ENCODE results near the gene CYP27B1. TPM values are rescaled to one million over a fixed set of nuclear protein-coding genes. Genes with fewer than 3 reads are reported as not detected.

CYP27B1 gene
- total and polyA plus RNA-seq, 9 of the 15 experiments (the other 6 are each of a cell fraction or from before 2014, with no cell fraction given), result 0.18 to 4.2 (median 1.8) TPM

DNA sequence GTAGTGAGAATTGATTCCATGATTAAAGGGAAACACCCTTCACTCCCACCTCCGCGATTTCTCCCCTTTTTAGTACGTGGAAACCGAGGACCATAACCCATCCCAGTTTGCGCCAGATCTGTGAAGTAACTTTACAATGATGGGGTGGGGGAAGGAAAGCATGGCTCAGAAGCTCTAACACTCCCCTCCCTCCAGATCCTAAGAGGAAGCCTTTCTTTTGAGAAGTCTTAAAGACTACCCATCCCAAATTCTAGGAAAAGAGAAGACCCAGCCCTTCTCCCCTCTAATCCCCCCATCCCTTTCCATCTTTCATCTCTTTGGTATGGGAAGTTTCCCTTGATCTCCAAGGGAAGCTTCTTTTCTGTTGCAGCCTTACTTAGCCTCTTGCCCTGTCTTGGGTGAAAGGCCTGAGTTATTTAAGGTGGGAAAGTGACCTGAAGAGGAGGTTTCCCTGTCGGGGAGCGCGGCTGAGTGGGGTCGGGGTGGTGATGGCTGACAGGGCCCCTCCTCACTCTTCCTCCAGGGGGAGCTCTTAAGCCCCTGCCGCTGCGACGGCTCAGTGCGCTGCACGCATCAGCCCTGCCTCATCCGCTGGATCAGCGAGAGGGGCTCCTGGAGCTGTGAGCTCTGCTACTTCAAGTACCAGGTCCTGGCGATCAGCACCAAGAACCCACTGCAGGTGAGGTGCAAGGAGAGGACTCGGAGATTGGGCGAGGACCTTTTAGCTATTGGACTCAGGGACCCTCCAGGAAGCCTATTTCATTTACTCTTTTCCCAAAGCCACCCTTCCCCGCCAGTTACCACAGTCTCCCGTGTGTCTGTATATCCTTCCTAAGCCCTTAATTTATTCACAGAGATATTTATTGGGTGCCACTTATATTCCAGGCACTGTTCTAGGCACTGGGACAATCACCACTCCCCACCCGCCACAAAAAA is 10.2 kb downstream of the CYP27B1 start (continued):
- TF ChIP-seq ZNF785 (CRISPR knock-in tag; IDR thresholded peaks at IDR 0.05) (no peak), KLF16 (IDR thresholded peaks at IDR 0.05) (0 out of 2 replicates have a peak, but pooled peaks have one; percentile 36), SMAD3 (CRISPR knock-in tag; conservative IDR thresholded peaks at IDR 0.05) (no peak), ZNF23 (CRISPR knock-in tag; IDR thresholded peaks at IDR 0.05) (no peak), BHLHE40 (IDR thresholded peaks at IDR 0.05; ENCODE audit: low read length) (0 out of 2 replicates have a peak, but pooled peaks have one; percentile 41), ZBTB7A (IDR thresholded peaks at IDR 0.05; ENCODE audit: borderline replicate concordance, control insufficient read depth, low read depth, low read length) (peak; percentile 89), EHMT2 (IDR thresholded peaks at IDR 0.05) (no peak), NBN (IDR thresholded peaks at IDR 0.05; ENCODE audit: low read depth) (peak; percentile 44; the same call in 1 of the 2 replicates), HNRNPH1 (optimal IDR thresholded peaks at IDR 0.05; ENCODE audit: low read depth, low read length) (no peak), STAG1 (CRISPR knock-in tag; IDR thresholded peaks at IDR 0.05; ENCODE audit: borderline replicate concordance) (peak; percentile 20; the same call in 1 of the 2 replicates), CREB1 (IDR thresholded peaks at IDR 0.05) (no peak; the same call in 1 of the 2 replicates), CREB1 (CRISPR knock-in tag; IDR thresholded peaks at IDR 0.05) (peak; percentile 53), SAFB2 (IDR thresholded peaks at IDR 0.05; ENCODE audit: borderline replicate concordance, low read depth, low read length, severe bottlenecking) (no peak), NR3C1 (CRISPR knock-in tag; IDR thresholded peaks at IDR 0.05) (no peak), ZNF253 (CRISPR knock-in tag; conservative IDR thresholded peaks at IDR 0.05) (no peak)
- TF ChIP-seq, protein P1, sequence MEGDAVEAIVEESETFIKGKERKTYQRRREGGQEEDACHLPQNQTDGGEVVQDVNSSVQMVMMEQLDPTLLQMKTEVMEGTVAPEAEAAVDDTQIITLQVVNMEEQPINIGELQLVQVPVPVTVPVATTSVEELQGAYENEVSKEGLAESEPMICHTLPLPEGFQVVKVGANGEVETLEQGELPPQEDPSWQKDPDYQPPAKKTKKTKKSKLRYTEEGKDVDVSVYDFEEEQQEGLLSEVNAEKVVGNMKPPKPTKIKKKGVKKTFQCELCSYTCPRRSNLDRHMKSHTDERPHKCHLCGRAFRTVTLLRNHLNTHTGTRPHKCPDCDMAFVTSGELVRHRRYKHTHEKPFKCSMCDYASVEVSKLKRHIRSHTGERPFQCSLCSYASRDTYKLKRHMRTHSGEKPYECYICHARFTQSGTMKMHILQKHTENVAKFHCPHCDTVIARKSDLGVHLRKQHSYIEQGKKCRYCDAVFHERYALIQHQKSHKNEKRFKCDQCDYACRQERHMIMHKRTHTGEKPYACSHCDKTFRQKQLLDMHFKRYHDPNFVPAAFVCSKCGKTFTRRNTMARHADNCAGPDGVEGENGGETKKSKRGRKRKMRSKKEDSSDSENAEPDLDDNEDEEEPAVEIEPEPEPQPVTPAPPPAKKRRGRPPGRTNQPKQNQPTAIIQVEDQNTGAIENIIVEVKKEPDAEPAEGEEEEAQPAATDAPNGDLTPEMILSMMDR (IDR thresholded peaks at IDR 0.05 in 2 of 3, conservative IDR thresholded peaks at IDR 0.05 in 1 of 3; ENCODE audit: insufficient read depth in 2 of 3, low read depth in 1 of 3, low read length in 3 of 3), result peak; percentile 81 to 93 (median 87)
- TF ChIP-seq, protein P2, sequence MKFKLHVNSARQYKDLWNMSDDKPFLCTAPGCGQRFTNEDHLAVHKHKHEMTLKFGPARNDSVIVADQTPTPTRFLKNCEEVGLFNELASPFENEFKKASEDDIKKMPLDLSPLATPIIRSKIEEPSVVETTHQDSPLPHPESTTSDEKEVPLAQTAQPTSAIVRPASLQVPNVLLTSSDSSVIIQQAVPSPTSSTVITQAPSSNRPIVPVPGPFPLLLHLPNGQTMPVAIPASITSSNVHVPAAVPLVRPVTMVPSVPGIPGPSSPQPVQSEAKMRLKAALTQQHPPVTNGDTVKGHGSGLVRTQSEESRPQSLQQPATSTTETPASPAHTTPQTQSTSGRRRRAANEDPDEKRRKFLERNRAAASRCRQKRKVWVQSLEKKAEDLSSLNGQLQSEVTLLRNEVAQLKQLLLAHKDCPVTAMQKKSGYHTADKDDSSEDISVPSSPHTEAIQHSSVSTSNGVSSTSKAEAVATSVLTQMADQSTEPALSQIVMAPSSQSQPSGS (CRISPR knock-in tag; IDR thresholded peaks at IDR 0.05), result no peak
- TF ChIP-seq, protein P3, sequence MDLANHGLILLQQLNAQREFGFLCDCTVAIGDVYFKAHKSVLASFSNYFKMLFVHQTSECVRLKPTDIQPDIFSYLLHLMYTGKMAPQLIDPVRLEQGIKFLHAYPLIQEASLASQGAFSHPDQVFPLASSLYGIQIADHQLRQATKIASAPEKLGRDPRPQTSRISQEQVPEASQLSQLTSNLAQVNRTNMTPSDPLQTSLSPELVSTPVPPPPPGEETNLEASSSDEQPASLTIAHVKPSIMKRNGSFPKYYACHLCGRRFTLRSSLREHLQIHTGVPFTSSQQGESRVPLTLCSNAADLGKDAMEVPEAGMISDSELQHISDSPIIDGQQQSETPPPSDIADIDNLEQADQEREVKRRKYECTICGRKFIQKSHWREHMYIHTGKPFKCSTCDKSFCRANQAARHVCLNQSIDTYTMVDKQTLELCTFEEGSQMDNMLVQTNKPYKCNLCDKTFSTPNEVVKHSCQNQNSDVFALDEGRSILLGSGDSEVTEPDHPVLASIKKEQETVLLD (IDR thresholded peaks at IDR 0.05), result 0 out of 2 replicates have a peak, but pooled peaks have one; percentile 20
- TF ChIP-seq, protein P4, sequence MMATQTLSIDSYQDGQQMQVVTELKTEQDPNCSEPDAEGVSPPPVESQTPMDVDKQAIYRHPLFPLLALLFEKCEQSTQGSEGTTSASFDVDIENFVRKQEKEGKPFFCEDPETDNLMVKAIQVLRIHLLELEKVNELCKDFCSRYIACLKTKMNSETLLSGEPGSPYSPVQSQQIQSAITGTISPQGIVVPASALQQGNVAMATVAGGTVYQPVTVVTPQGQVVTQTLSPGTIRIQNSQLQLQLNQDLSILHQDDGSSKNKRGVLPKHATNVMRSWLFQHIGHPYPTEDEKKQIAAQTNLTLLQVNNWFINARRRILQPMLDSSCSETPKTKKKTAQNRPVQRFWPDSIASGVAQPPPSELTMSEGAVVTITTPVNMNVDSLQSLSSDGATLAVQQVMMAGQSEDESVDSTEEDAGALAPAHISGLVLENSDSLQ (IDR thresholded peaks at IDR 0.05), result peak; percentile 74
- TF ChIP-seq, protein P5, sequence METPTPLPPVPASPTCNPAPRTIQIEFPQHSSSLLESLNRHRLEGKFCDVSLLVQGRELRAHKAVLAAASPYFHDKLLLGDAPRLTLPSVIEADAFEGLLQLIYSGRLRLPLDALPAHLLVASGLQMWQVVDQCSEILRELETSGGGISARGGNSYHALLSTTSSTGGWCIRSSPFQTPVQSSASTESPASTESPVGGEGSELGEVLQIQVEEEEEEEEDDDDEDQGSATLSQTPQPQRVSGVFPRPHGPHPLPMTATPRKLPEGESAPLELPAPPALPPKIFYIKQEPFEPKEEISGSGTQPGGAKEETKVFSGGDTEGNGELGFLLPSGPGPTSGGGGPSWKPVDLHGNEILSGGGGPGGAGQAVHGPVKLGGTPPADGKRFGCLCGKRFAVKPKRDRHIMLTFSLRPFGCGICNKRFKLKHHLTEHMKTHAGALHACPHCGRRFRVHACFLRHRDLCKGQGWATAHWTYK (CRISPR knock-in tag; IDR thresholded peaks at IDR 0.05), result no peak
